ENCODE data around the gene TSPEAR.
A peak's percentile ranks its signal among the peaks of the same experiment; 100 is the strongest.

Gene TSPEAR

GRCh38 chr21:44496564-44497550 lies 214.5 kb downstream of the TSPEAR start:
- peak; percentile 78 for DNase-seq

GRCh38 chr21:44495611-44496563 lies 215.5 kb downstream of the TSPEAR start:
- no peak for DNase-seq

GRCh38 chr21:44494956-44495355 lies 216.4 kb downstream of the TSPEAR start:
- DNase-seq, result no peak

GRCh38 chr21:44494418-44494817 lies 217.0 kb downstream of the TSPEAR start:
- DNase-seq, result no peak

- DNase-seq, result no peak
Measured at GRCh38 chr21:44492567-44493385, 218.6 kb downstream of the TSPEAR start.

GRCh38 chr21:44490816-44491215 lies 220.6 kb downstream of the TSPEAR start:
- no peak for DNase-seq

GRCh38 chr21:44490405-44490804 lies 221.0 kb downstream of the TSPEAR start:
- DNase-seq, result no peak

- no peak for DNase-seq
Measured at GRCh38 chr21:44489962-44490361, 221.4 kb downstream of the TSPEAR start.

GRCh38 chr21:44487831-44488230 lies 223.5 kb downstream of the TSPEAR start:
- no peak for DNase-seq

- DNase-seq, result peak; percentile 24
Measured at GRCh38 chr21:44486302-44486701, 225.1 kb downstream of the TSPEAR start.

- DNase-seq, result no peak
Measured at GRCh38 chr21:44485796-44486195, 225.6 kb downstream of the TSPEAR start.

- peak; percentile 86 for DNase-seq
Measured at GRCh38 chr21:44485254-44485793, 226.0 kb downstream of the TSPEAR start.

- DNase-seq, result no peak
Measured at GRCh38 chr21:44484498-44485253, 226.7 kb downstream of the TSPEAR start.

- no peak for DNase-seq
Measured at GRCh38 chr21:44483288-44484237, 227.8 kb downstream of the TSPEAR start.

GRCh38 chr21:44482581-44483287 lies 228.6 kb downstream of the TSPEAR start:
- DNase-seq, result no peak

GRCh38 chr21:44480200-44481053 lies 230.9 kb downstream of the TSPEAR start:
- no peak for DNase-seq

GRCh38 chr21:44479556-44480199 lies 231.7 kb downstream of the TSPEAR start:
- peak; percentile 49 for DNase-seq

GRCh38 chr21:44478801-44479167 lies 232.6 kb downstream of the TSPEAR start:
- no peak for DNase-seq
